Neuronal stem cell (in vitro differentiated cells): ENCODE results near the gene HOXA11.
A peak's percentile ranks its signal among the peaks of the same experiment; 100 is the strongest.

Experiments used
- DNase-seq: peaks from one replicate; pipeline ENCODE4 v3.0.0-alpha.2; 2013; ENCODE audit warnings: low spot score
- H2AFZ ChIP-seq: one replicate; pipeline ENCODE4 v1.6.1; 2013; ENCODE audit warnings: mild to moderate bottlenecking, low read length, inconsistent platforms
- H2AK5ac ChIP-seq: 2 replicates; pipeline ENCODE4 v1.6.1; 2013; ENCODE audit warnings: low read depth, mild to moderate bottlenecking, inconsistent platforms, low read length, moderate library complexity, mixed read lengths
- H2BK120ac ChIP-seq: 2 replicates; pipeline ENCODE4 v1.6.1; 2013; ENCODE audit warnings: low read depth, mild to moderate bottlenecking, inconsistent platforms, low read length, moderate library complexity, mixed read lengths
- H2BK12ac ChIP-seq: one replicate; pipeline ENCODE4 v1.6.1; 2013; ENCODE audit warnings: low read length, inconsistent platforms
- H2BK15ac ChIP-seq: 2 replicates; pipeline ENCODE4 v1.6.1; 2013; ENCODE audit warnings: mild to moderate bottlenecking, low read length, inconsistent platforms, mixed read lengths
- H2BK5ac ChIP-seq: one replicate; pipeline ENCODE4 v1.6.1; 2013; ENCODE audit warnings: inconsistent platforms, mild to moderate bottlenecking, low read length, moderate library complexity
- H3K14ac ChIP-seq: one replicate; pipeline ENCODE4 v1.6.1; 2013; ENCODE audit warnings: low read length, inconsistent platforms
- H3K18ac ChIP-seq: 2 replicates; pipeline ENCODE4 v1.6.1; 2013; ENCODE audit warnings: low read length, inconsistent platforms
- H3K23ac ChIP-seq: 2 replicates; pipeline ENCODE4 v1.6.1; 2013; ENCODE audit warnings: low read depth, mild to moderate bottlenecking, mixed read lengths, low read length, inconsistent platforms; ENCODE audit not compliant: poor library complexity
- H3K27ac ChIP-seq: replicated peaks from 3 replicates; pipeline ENCODE4 v1.5.1; 2013; ENCODE audit warnings: low read length, inconsistent platforms
- H3K27me3 ChIP-seq, 3 experiments: 2 replicates each; pipeline ENCODE4 v1.6.1; 2013; ENCODE audit warnings: low read length in 3 of 3, mild to moderate bottlenecking in 2 of 3, inconsistent platforms in 1 of 3, low read depth in 1 of 3, mixed read lengths in 1 of 3, moderate library complexity in 1 of 3; ENCODE audit not compliant: control insufficient read depth in 3 of 3, insufficient read depth in 3 of 3
- H3K36me3 ChIP-seq, 2 donors: replicated peaks in 1 of 2; 2 replicates each; pipeline ENCODE4 v1.6.1; 2013; ENCODE audit warnings: low read length in 2 of 2; ENCODE audit not compliant: control insufficient read depth in 2 of 2, insufficient read depth in 2 of 2
- H3K4ac ChIP-seq: 2 replicates; pipeline ENCODE4 v1.6.1; 2013; ENCODE audit warnings: inconsistent platforms, mild to moderate bottlenecking, low read length, moderate library complexity
- H3K4me1 ChIP-seq, 2 donors: 1 replicate in 1 of 2; 2 replicates in 1 of 2; pipeline ENCODE4 v1.6.1; 2013; ENCODE audit warnings: low read length in 2 of 2, low read depth in 1 of 2; ENCODE audit not compliant: control insufficient read depth in 2 of 2, insufficient read depth in 1 of 2
- H3K4me2 ChIP-seq: one replicate; pipeline ENCODE4 v1.6.1; 2013; ENCODE audit warnings: mild to moderate bottlenecking, low read length, inconsistent platforms; ENCODE audit not compliant: insufficient read depth, poor library complexity, severe bottlenecking
- H3K4me3 ChIP-seq, 2 donors: 2 replicates each; pipeline ENCODE4 v1.5.1; 2013; ENCODE audit warnings: low read length in 2 of 2, mild to moderate bottlenecking in 2 of 2, inconsistent platforms in 1 of 2, moderate library complexity in 1 of 2
- H3K79me1 ChIP-seq: one replicate; pipeline ENCODE4 v1.6.1; 2013; ENCODE audit warnings: low read depth, mild to moderate bottlenecking, inconsistent platforms, low read length, moderate library complexity
- H3K9ac ChIP-seq: one replicate; pipeline ENCODE4 v1.6.1; 2013; ENCODE audit warnings: mild to moderate bottlenecking, low read depth, low read length, inconsistent platforms; ENCODE audit not compliant: poor library complexity
- H3K9me3 ChIP-seq, 2 donors: replicated peaks in 1 of 2; 2 replicates each; pipeline versions ENCODE3 to v1.6.1; 2013; ENCODE audit warnings: low read length in 2 of 2, mild to moderate bottlenecking in 2 of 2, inconsistent platforms in 1 of 2, low read depth in 1 of 2, mixed read lengths in 1 of 2, moderate library complexity in 1 of 2; ENCODE audit not compliant: control insufficient read depth in 2 of 2, insufficient read depth in 1 of 2
- H4K8ac ChIP-seq: one replicate; pipeline ENCODE4 v1.6.1; 2013; ENCODE audit warnings: low read depth, mild to moderate bottlenecking, inconsistent platforms, low read length, moderate library complexity
- H4K91ac ChIP-seq: one replicate; pipeline ENCODE4 v1.6.1; 2013; ENCODE audit warnings: low read length, low read depth, mild to moderate bottlenecking, inconsistent platforms; ENCODE audit not compliant: poor library complexity
- WGBS, 2 donors: extraction: QIAGEN DNeasy Blood & Tissue Kit; methylation state at CpG; one replicate each; pipeline ENCODE4 v1.1.7; 2013; ENCODE audit warnings: missing lambda C conversion rate in 2 of 2, mixed read lengths in 1 of 2; ENCODE audit not compliant: insufficient read length in 2 of 2, insufficient replicate concordance in 1 of 2; ENCODE audit errors: extremely low coverage in 2 of 2; 5-methylcytosine and 5-hydroxymethylcytosine counted together

The HOXA11 gene

DNA sequence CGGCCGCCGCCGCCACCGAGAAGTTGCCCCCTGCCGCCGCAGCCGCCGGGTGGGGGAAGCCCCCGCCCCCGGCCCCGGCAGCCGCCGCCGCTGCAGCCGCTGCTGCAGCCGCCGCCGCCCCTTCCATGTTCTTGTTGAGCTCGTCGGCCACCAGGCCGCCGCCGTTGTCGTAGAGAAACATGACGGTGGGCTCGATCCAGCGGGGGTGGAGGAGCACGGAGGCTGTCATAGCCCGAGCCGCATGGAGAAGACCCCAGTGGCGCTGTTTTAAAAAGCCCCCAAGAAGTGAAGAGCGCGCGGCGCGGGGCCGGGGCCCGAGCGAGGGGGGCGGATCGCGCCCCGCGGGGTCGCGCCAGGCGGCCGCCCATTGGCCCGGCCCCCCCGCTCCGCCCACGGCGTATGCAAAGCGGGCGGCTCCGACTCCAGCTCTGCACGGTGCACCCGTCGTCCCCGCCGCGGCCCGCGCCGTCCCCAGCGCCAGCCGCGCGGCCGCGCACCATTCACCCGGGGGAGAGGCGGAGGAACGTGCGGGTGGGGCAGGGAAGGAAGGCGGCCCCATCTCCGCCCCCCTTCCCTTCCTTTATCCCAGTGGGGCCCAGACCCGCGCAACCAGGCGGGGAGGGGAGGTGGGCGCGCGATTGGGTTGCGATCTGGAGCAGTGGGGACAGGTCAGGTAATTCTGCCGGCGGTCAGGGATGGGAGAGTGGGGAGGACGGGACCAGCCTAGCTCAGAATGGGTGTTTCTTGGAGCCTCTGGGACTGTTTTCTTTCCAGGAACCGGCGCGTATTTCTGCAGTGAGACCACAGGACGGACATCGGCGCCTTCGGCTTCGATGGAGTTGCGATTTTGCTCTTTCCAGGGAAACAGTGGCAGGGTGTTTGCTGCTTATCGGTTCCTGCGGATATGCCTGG, 15.1 kb upstream of the HOXA11 start, which contains the start of gene HOXA13:
Gene HOXA13 (minus strand): TSS at position 243 of the 912 bp plus-strand sequence. CDS start 14 bp downstream, at position 229.
- Histone ChIP-seq H3K4me3 (peak within 1 kb of the TSS; percentile 37 to 68), H3K27me3 (peaks cover 61 to 94% (median 87%) of the 10 kb centered on the region in 3 experiments)
- DNase-seq: peak; percentile 62

DNA sequence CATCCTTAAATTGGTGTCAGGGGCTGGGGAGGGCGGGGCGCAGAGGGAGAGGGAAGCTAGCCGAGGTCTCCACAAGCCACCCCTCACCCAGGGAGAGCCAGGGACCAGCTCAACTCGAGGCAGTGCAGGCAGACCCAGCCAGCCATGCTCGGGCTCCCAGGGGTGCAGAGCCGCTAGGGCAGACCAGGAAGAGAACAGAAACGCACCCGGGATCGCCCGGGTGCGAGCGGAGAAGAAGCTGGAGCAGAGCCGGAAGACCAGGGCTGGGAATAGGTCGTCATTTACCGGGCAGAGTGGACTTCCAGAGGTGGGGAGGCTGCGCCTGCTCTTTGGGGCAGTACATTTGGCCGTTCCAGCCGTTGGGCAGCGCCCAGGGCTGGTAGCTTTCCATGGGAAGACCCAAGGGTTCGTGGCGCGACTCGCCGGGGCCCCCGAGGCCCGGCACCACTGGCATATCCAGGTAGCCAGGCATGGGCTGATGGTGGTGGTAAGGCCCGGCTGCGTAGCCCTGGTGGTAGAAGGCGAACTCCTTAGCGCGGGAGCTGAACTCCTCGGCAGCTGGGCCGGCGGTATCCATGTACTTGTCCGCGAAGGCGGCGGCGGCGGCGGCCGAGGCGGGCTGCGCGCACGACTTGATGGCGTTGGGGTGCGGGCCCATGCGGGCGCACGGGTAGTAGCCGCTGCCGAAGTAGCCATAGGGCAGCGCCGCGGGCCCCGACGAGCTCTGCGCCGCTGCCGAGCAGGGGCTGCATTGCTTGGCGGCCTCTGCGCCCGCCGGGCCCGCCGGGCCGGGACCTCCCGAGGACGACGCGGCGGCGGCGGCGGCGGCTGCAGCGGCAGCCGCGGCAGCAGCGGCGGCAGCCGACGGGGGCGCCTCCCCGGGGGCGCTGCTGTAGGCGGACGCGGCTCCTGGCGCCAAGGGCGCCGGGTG, 14.1 kb upstream of the HOXA11 start:
- no peak overlapping the region for H3K27ac ChIP-seq
- H4K91ac ChIP-seq: no peak overlapping the region
- no peak overlapping the region for H2BK12ac ChIP-seq
- H4K8ac ChIP-seq: no peak overlapping the region
- no peak overlapping the region for H2BK120ac ChIP-seq
- H3K9ac ChIP-seq: no peak overlapping the region
- peak overlapping the region; percentile 19 for H3K18ac ChIP-seq
- H3K4me1 ChIP-seq: peaks cover 0 to 1% of the 10 kb centered on the region in 2 donors
- H2AK5ac ChIP-seq: no peak overlapping the region
- peak overlapping the region; percentile 45 for H3K23ac ChIP-seq
- H3K4me3 ChIP-seq: no peak overlapping the region
- H2BK5ac ChIP-seq: peak overlapping the region; percentile 15
- DNase-seq: no peak
- peaks cover 52 to 94% (median 85%) of the 10 kb centered on the region in 3 experiments for H3K27me3 ChIP-seq
- WGBS, 2 donors: no CpG with 5 or more reads among the region's 93 CpGs
- no peaks in the 10 kb centered on the region for H3K79me1 ChIP-seq
- H3K4ac ChIP-seq: no peak overlapping the region
- no peaks in the 10 kb centered on the region for H3K9me3 ChIP-seq
- no peak overlapping the region for H2BK15ac ChIP-seq
- H3K14ac ChIP-seq: no peak overlapping the region
- peak overlapping the region; percentile 63 for H3K4me2 ChIP-seq
- H3K36me3 ChIP-seq: no peaks in the 10 kb centered on the region
- H2AFZ ChIP-seq: peak overlapping the region; percentile 73

More for the DNA sequence above, 15.1 kb upstream of the HOXA11 start, which contains the start of gene HOXA13:
- H3K79me1 ChIP-seq: no peaks in the 10 kb centered on the region
- no peak within 1 kb of the TSS for H2BK15ac ChIP-seq
- no peaks in the 10 kb centered on the region for H3K9me3 ChIP-seq
- H2BK120ac ChIP-seq: no peak within 1 kb of the TSS
- H3K14ac ChIP-seq: no peak within 1 kb of the TSS
- H3K4me2 ChIP-seq: peak within 1 kb of the TSS; percentile 63
- no peak within 1 kb of the TSS for H3K4ac ChIP-seq
- H3K23ac ChIP-seq: peak within 1 kb of the TSS; percentile 45
- no CpG with 5 or more reads among the region's 99 CpGs for WGBS, 2 donors
- peak within 1 kb of the TSS; percentile 36 for H3K18ac ChIP-seq
- peak within 1 kb of the TSS; percentile 85 for H2AFZ ChIP-seq
- no peak within 1 kb of the TSS for H3K9ac ChIP-seq
- H4K8ac ChIP-seq: no peak within 1 kb of the TSS
- H2AK5ac ChIP-seq: no peak within 1 kb of the TSS
- H2BK12ac ChIP-seq: no peak within 1 kb of the TSS
- peak within 1 kb of the TSS; percentile 15 for H2BK5ac ChIP-seq
- H3K36me3 ChIP-seq: no peaks in the 10 kb centered on the region
- no peak within 1 kb of the TSS for H3K27ac ChIP-seq
- H4K91ac ChIP-seq: no peak within 1 kb of the TSS
- peaks cover 0 to 1% of the 10 kb centered on the region in 2 donors for H3K4me1 ChIP-seq

DNA sequence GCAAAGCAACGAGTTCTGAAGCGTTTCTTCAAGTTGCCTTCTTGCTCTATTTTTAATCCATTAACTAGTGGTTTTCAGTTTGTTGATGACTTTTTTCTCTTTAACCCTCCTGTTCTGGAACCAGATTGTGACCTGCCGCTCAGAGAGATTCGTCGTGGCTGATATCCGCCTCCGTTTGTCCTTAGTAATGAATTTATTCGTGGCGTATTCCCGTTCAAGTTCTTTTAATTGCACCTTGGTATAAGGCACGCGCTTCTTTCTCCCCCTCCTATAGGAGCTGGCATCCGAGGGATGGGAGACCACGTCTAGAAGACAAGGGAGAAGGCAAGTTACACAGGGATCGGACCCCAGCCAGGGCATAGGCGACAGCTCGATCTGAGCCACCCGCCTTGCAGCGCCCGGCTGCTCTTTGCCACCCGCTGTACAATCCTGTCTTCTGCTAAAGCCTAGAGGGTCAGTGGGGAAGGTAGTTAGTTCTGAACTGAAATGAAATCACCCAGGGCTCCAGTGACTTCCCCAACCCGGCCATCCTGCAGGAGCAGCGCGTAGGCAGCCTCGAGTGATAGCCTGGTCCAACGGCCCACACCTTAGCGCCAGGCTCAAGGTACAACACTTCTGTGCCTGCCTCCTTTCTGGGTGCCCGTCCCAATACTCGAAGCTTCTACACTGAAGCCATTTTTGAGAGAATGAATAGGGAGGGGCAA, 13.3 kb upstream of the HOXA11 start:
- Histone ChIP-seq H4K91ac (no peak overlapping the region), H3K4ac (no peak overlapping the region), H2BK15ac (no peak overlapping the region), H3K4me3 (no peak overlapping the region), H3K36me3 (no peaks in the 10 kb centered on the region), H3K9ac (no peak overlapping the region), H3K79me1 (no peaks in the 10 kb centered on the region), H3K18ac (no peak overlapping the region), H2BK5ac (peak overlapping the region; percentile 15), H3K14ac (no peak overlapping the region), H3K27ac (no peak overlapping the region), H3K23ac (no peak overlapping the region), H3K27me3 (peaks cover 49 to 94% (median 84%) of the 10 kb centered on the region in 3 experiments), H4K8ac (no peak overlapping the region), H2AK5ac (no peak overlapping the region), H3K4me2 (no peak overlapping the region), H2AFZ (no peak overlapping the region), H3K9me3 (no peaks in the 10 kb centered on the region), H2BK12ac (no peak overlapping the region), H2BK120ac (no peak overlapping the region), H3K4me1 (peaks cover 0 to 1% of the 10 kb centered on the region in 2 donors)
- WGBS, 2 donors: no CpG with 5 or more reads among the region's 29 CpGs
- no peak for DNase-seq
